Cardiac muscle cell (in vitro differentiated cells and primary cell): ENCODE data around the gene CSNK2A3. TPM values are rescaled to one million over a fixed set of nuclear protein-coding genes. Genes with fewer than 3 reads are reported as not detected.

ENCODE experiments used
- DNase-seq, 2 donors: peaks; one replicate each; pipeline versions ENCODE4 v3.0.0 to v3.0.0-alpha.2; 2010 to 2017; ENCODE audit warnings: low read depth in 1 of 2, low spot score in 1 of 2
- H3K27ac ChIP-seq: fragments of 200-600 bp; sonication (generic); 2 replicates; pipeline ENCODE4 v1.5.1; 2016
- H3K27me3 ChIP-seq: fragments of 200-600 bp; sonication (generic); 2 replicates; pipeline ENCODE4 v1.6.0; 2016; ENCODE audit warnings: control low read depth
- H3K36me3 ChIP-seq: fragments of 200-600 bp; sonication (generic); 2 replicates; pipeline ENCODE4 v1.5.1; 2016; ENCODE audit warnings: control low read depth
- H3K4me1 ChIP-seq: fragments of 200-600 bp; sonication (generic); 2 replicates; pipeline ENCODE4 v1.8.1; 2017; ENCODE audit warnings: low read depth, mild to moderate bottlenecking, mixed run types
- H3K4me3 ChIP-seq: fragments of 200-600 bp; sonication (generic); 2 replicates; pipeline ENCODE4 v1.5.1; 2016; ENCODE audit warnings: mild to moderate bottlenecking
- H3K9me3 ChIP-seq: fragments of 200-600 bp; sonication (generic); 2 replicates; pipeline ENCODE4 v1.5.1; 2017; ENCODE audit warnings: low read depth, mild to moderate bottlenecking, control low read depth
- polyA plus RNA-seq: library from polyadenylated mRNA; unstranded; fragments of >200 nt; fragmentation: Nextera tagmentation; extraction: Ambion mirVana; gene quantifications from 2 replicates; pipeline ENCODE4 v1.2.1, GENCODE V29; 2016
- total RNA-seq: library from RNA; depleted of rRNA; stranded (reverse); fragments of >200 nt; gene quantifications from 2 replicates; pipeline ENCODE4 v1.2.3, GENCODE V29; 2016
- TF ChIP-seq, protein P1 (sequence below): IDR thresholded peaks from 2 replicates; pipeline ENCODE4 v1.5.1; 2012; ENCODE audit warnings: low read depth, mild to moderate bottlenecking, low read length

Gene CSNK2A3
- total and polyA plus RNA-seq, 2 experiments from 2014 or later, result 0.98 to 1.1 TPM

DNA sequence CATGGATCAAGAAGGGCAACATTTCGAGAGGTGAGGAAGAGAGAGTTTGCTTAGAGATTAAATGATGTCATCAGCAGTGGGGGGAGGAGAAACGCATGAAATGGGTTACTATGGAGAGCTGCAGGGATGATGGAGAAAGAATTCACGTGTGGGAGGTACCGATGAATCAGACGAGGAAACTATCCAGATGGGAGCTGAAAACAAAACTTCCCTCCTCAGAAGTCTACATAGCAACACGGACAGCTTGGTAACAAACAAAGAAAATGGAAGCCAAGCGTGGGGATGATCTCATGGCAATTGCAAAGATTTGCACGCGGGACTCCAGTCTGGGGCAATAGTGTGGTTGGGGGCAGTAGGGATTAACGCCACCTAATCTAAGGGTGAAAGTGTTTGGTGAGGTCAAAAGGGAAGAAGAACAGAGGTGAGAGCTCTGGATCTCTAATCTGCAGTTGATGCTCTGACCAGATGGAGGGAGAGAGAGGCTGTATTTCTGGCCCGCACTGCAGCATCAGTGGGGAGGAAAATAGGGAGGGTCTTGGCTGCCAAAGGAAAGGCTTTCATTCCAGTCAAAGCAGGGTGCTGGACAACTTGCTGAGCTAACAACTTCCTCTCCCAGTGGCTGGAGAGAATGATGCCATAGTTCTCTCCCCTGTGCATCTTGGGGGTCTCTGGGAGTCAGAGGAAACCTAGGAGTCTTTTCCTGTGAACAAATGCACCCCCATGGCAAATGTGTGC lies 43.4 kb upstream of the CSNK2A3 start:
- H3K27me3 ChIP-seq, result peaks cover 31% of the 10 kb centered on the region
- no peak overlapping the region for H3K4me3 ChIP-seq
- TF ChIP-seq, protein P1, sequence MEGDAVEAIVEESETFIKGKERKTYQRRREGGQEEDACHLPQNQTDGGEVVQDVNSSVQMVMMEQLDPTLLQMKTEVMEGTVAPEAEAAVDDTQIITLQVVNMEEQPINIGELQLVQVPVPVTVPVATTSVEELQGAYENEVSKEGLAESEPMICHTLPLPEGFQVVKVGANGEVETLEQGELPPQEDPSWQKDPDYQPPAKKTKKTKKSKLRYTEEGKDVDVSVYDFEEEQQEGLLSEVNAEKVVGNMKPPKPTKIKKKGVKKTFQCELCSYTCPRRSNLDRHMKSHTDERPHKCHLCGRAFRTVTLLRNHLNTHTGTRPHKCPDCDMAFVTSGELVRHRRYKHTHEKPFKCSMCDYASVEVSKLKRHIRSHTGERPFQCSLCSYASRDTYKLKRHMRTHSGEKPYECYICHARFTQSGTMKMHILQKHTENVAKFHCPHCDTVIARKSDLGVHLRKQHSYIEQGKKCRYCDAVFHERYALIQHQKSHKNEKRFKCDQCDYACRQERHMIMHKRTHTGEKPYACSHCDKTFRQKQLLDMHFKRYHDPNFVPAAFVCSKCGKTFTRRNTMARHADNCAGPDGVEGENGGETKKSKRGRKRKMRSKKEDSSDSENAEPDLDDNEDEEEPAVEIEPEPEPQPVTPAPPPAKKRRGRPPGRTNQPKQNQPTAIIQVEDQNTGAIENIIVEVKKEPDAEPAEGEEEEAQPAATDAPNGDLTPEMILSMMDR, result no peak
- H3K27ac ChIP-seq, result no peak overlapping the region
- H3K9me3 ChIP-seq, result no peaks in the 10 kb centered on the region
- no peaks in the 10 kb centered on the region for H3K4me1 ChIP-seq
- H3K36me3 ChIP-seq, result no peaks in the 10 kb centered on the region
- DNase-seq, result peak in 1 of 2 donors; percentile 95

DNA sequence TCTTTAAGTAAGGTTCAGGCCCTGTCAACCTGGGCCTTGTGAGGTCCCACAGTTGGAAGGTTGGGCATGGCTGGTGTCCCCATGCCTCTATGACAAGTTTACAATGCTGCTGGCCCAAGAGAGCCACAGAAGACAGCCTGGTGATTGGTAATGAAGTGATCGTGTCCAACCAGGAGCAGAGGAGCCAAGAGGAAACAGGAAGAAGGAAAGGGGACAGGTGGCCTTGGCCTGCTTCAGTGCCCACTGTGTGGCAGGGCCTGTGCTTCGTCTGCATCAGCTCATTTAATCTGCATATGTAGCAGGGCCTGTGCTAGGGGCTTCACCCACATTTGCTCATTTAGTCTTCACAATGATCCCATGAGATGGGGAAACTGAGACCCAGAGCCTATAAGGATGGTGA lies 42.1 kb upstream of the CSNK2A3 start:
- TF ChIP-seq, protein P1, result no peak
- H3K36me3 ChIP-seq, result no peaks in the 10 kb centered on the region
- no peaks in the 10 kb centered on the region for H3K4me1 ChIP-seq
- no peak for DNase-seq
- no peaks in the 10 kb centered on the region for H3K9me3 ChIP-seq
- no peak overlapping the region for H3K4me3 ChIP-seq
- H3K27me3 ChIP-seq, result peaks cover 28% of the 10 kb centered on the region
- no peak overlapping the region for H3K27ac ChIP-seq

DNA sequence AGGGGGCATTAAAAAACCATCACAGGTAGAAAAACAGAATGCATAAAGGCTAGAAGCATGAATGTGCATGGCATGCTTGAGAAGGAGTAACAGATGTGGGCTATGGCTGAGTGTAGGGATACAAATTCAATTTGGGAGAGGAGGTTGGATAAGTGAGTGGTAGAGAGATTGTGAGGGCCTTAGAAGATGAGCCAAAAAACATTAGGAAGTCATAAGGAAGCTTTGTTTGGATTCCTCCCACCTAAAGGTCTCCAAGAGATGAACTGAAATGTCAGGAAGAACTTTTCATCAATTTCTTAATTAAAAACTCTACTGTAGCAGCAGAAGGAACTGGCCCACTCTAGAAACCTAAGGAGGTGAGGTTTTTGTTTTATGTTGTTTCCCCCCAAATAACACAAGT lies 41.2 kb upstream of the CSNK2A3 start:
- Histone ChIP-seq H3K4me1 (no peaks in the 10 kb centered on the region), H3K27me3 (peaks cover 19% of the 10 kb centered on the region), H3K9me3 (no peaks in the 10 kb centered on the region), H3K4me3 (no peak overlapping the region), H3K27ac (no peak overlapping the region), H3K36me3 (no peaks in the 10 kb centered on the region)
- TF ChIP-seq, protein P1, result no peak
- DNase-seq, result no peak

DNA sequence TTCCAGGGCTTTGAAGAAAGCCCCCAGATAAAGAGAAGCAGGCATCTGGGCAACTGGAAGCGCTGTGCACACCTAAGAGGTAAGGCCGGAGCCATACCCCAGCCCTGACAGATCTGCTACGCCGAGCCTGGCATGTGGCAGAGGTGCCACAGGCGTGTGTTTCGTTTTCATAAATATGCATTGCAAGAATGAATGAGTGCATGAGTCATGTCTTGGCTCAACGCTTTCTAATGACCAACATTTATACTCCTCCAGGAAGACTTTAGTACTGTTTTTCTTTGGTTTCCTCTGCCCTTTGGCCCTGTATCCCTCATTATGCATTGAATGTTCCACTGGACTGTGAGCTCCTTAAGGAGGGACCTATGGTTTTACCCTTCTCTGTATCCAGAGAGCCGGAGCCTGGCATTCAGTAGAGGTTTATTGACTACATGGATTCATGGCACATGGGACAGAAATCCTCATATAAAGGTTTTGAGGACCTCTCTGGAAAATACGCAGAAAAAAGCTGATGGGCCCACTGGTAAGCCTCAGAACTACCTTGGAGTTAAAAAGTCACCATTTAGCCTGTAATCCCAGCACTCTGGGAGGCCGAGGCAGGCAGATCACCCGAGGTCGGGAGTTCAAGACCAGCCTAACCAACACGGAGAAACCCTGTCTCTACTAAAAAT lies 38.9 kb upstream of the CSNK2A3 start:
- Histone ChIP-seq H3K36me3 (no peaks in the 10 kb centered on the region), H3K27me3 (peaks cover 3% of the 10 kb centered on the region), H3K4me1 (no peaks in the 10 kb centered on the region), H3K27ac (no peak overlapping the region), H3K9me3 (no peaks in the 10 kb centered on the region), H3K4me3 (no peak overlapping the region)
- DNase-seq, result peak in 1 of 2 donors; percentile 88
- TF ChIP-seq, protein P1, result no peak

DNA sequence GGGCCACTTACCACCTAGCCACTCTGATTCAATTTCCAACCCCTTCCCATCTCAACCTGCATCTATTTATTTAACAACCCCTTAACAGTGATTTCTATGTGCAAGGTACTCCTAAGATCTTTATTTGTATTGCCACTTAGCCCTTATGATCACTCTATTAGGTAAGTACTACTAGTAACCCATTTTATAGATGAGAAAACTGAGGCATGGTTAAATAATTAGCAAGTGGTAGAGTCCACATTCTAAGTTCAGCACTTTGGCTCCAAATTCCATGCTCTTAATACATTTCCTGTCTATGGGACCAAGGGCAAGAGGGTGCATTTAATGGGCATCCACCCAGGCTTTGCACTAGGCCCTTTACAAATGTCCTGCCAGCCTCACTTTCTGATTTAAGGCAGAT lies 38.1 kb upstream of the CSNK2A3 start:
- no peak overlapping the region for H3K27ac ChIP-seq
- H3K36me3 ChIP-seq, result no peaks in the 10 kb centered on the region
- no peaks in the 10 kb centered on the region for H3K9me3 ChIP-seq
- H3K27me3 ChIP-seq, result no peaks in the 10 kb centered on the region
- TF ChIP-seq, protein P1, result no peak
- DNase-seq, result no peak
- H3K4me1 ChIP-seq, result no peaks in the 10 kb centered on the region
- H3K4me3 ChIP-seq, result no peak overlapping the region
